ENCODE data around the gene MAP2K4. TPM values are rescaled to one million over a fixed set of nuclear protein-coding genes. Genes with fewer than 3 reads are reported as not detected.

The MAP2K4 gene
- total RNA-seq, 1 donor from 2014 or later: 36.5 TPM

DNA sequence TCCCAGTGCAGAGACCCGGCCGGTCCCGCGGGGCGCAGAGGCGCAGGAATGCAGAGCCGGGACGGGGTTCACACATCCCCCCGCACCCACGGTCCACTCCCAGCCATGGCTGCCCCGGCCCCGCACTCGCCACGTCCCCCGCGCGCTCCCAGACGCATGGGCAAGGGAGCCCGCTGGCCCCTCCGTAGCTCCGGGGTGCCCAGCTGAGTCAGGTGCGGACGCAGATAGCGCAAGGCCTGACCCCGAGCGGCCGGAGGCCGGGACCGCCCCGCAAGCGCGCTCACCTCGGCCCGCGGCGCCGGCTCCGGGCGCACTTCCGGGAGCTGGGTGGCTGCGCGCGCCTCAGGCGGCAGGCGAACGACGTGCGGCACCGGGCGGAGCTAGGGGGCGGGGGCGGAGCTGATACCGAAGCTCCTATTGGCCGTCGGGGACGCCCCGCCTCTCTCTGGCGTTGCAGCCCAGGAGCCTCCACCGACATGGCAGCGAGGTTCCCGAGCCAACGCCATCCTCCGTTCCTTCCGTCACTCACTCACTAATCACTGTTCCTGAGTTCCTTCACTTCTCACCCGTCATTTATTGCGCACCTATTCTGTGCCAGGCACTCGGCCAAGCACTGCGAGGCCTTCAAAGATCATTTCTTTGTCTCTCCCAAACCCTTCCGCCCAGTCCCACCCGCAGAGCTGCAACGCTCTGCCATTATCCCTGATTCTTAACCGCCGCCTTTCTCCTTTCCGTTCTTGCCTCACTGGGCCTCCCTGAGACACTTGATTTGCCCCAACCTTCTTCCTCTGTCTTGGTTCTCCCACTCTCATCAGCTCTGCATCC is 23.3 kb upstream of the MAP2K4 start, which contains the start of gene ZNF18:
ZNF18 (minus strand) TSS at position 329 of the 825 bp plus-strand sequence. CDS start 4,646 bp downstream, outside the sequence.
- Histone ChIP-seq H3K36me3 (peaks cover 4% of the 10 kb centered on the region), H3K27ac (peak within 1 kb of the TSS; percentile 93), H3K4me3 (peak within 1 kb of the TSS; percentile 88), H3K9me3 (no peaks in the 10 kb centered on the region), H3K4me1 (peaks cover 6% of the 10 kb centered on the region), H3K27me3 (no peaks in the 10 kb centered on the region)
- intact Hi-C loops (cut with DNase I): no loop called here
- ATAC-seq: peak; percentile 99
- no peak for TF ChIP-seq CTCF (IDR thresholded peaks at IDR 0.05)
- peak; percentile 99 for DNase-seq

GRCh38 chr17:11997972-11998233 is 22.8 kb upstream of the MAP2K4 start:
- no peak for TF ChIP-seq CTCF (IDR thresholded peaks at IDR 0.05)
- no peaks in the 10 kb centered on the region for H3K36me3 ChIP-seq
- peak overlapping the region; percentile 93 for H3K27ac ChIP-seq
- H3K27me3 ChIP-seq: no peaks in the 10 kb centered on the region
- peaks cover 6% of the 10 kb centered on the region for H3K4me1 ChIP-seq
- intact Hi-C loops (cut with DNase I): no loop called here
- DNase-seq: no peak
- no peak for ATAC-seq
- peak overlapping the region; percentile 88 for H3K4me3 ChIP-seq
- H3K9me3 ChIP-seq: no peaks in the 10 kb centered on the region

DNA sequence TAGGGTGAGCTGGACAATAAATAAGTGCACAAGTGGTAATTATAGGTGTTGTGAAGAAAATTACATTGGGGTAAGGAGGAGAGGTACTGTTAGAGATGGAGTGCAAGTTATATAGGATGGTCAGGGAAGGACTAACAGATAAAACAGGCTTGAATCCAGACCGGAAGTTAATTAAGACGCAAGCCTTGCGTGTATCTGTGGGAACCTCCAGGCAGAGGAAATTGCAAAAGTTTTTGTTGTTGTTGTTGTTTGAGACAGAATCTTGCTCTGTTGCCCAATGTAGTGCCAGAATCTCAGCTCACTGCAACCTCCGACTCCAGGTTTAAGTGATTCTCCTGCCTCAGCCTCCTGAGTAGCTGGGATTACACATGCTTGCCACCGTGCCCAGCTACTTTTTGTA is 21.0 kb upstream of the MAP2K4 start:
- H3K36me3 ChIP-seq: no peaks in the 10 kb centered on the region
- no peak overlapping the region for H3K4me3 ChIP-seq
- no peak for DNase-seq
- no peaks in the 10 kb centered on the region for H3K9me3 ChIP-seq
- no peak for ATAC-seq
- intact Hi-C loops (cut with DNase I): no loop called here
- H3K4me1 ChIP-seq: peaks cover 6% of the 10 kb centered on the region
- H3K27me3 ChIP-seq: no peaks in the 10 kb centered on the region
- no peak for TF ChIP-seq CTCF (IDR thresholded peaks at IDR 0.05)
- H3K27ac ChIP-seq: no peak overlapping the region

- Histone ChIP-seq H3K4me3 (no peak overlapping the region), H3K9me3 (no peaks in the 10 kb centered on the region), H3K27me3 (no peaks in the 10 kb centered on the region), H3K27ac (no peak overlapping the region), H3K4me1 (no peaks in the 10 kb centered on the region), H3K36me3 (no peaks in the 10 kb centered on the region)
- intact Hi-C loops (cut with DNase I): no loop called here
- DNase-seq (no peak), ATAC-seq (no peak)
- TF ChIP-seq CTCF (IDR thresholded peaks at IDR 0.05): no peak
Observed at GRCh38 chr17:12007466-12007865, 13.2 kb upstream of the MAP2K4 start.

GRCh38 chr17:12021623-12022140 is 1.0 kb downstream of the MAP2K4 start:
- no peaks in the 10 kb centered on the region for H3K36me3 ChIP-seq
- no peak for ATAC-seq
- H3K4me1 ChIP-seq: peaks cover 27% of the 10 kb centered on the region
- TF ChIP-seq CTCF (IDR thresholded peaks at IDR 0.05): no peak
- peak overlapping the region; percentile 70 for H3K4me3 ChIP-seq
- intact Hi-C loops (cut with DNase I): no loop called here
- H3K27ac ChIP-seq: peak overlapping the region; percentile 92
- H3K27me3 ChIP-seq: no peaks in the 10 kb centered on the region
- no peak for DNase-seq
- no peaks in the 10 kb centered on the region for H3K9me3 ChIP-seq
